Dermis microvascular lymphatic vessel endothelial cell (primary cell): ENCODE results near the gene HPCAL1. TPM values are rescaled to one million over a fixed set of nuclear protein-coding genes. Genes with fewer than 3 reads are reported as not detected.

Source experiments
- DNase-seq, 2 donors: peaks; one replicate each; pipeline versions ENCODE4 v3.0.0 to v3.0.0-alpha.2; 2010; ENCODE audit warnings: low read depth in 2 of 2
- total RNA-seq: library from RNA; depleted of rRNA; stranded (reverse); fragments of >200 nt; gene quantifications from 2 replicates; pipeline ENCODE4 v1.2.1, GENCODE V29; 2014

Gene HPCAL1
- total RNA-seq, 1 donor from 2014 or later: 34.3 TPM

GRCh38 chr2:10269291-10269690 lies 33.4 kb upstream of the HPCAL1 start:
- DNase-seq: no peak

GRCh38 chr2:10269711-10270610 lies 32.7 kb upstream of the HPCAL1 start:
- no peak for DNase-seq

GRCh38 chr2:10271509-10271908 lies 31.2 kb upstream of the HPCAL1 start:
- DNase-seq: no peak

GRCh38 chr2:10271946-10272345 lies 30.8 kb upstream of the HPCAL1 start:
- peak; percentile 20 to 93 for DNase-seq

- no peak for DNase-seq
Measured at GRCh38 chr2:10272464-10272863, 30.2 kb upstream of the HPCAL1 start.

- DNase-seq: no peak
Measured at GRCh38 chr2:10273215-10274175, 29.2 kb upstream of the HPCAL1 start.

GRCh38 chr2:10274376-10274775 lies 28.3 kb upstream of the HPCAL1 start:
- DNase-seq: no peak

GRCh38 chr2:10274983-10275802 lies 27.5 kb upstream of the HPCAL1 start:
- DNase-seq: no peak

- DNase-seq: no peak
Measured at GRCh38 chr2:10276481-10277292, 26.0 kb upstream of the HPCAL1 start.

- no peak for DNase-seq
Measured at GRCh38 chr2:10277293-10278028, 25.2 kb upstream of the HPCAL1 start.

GRCh38 chr2:10278029-10278762 lies 24.5 kb upstream of the HPCAL1 start:
- DNase-seq: peak in 1 of 2 donors; percentile 56

GRCh38 chr2:10278763-10279471 lies 23.8 kb upstream of the HPCAL1 start:
- DNase-seq: no peak

GRCh38 chr2:10279472-10279870 lies 23.2 kb upstream of the HPCAL1 start:
- no peak for DNase-seq

- no peak for DNase-seq
Measured at GRCh38 chr2:10279946-10280463, 22.7 kb upstream of the HPCAL1 start.

GRCh38 chr2:10281891-10282290 lies 20.8 kb upstream of the HPCAL1 start:
- no peak for DNase-seq

GRCh38 chr2:10282611-10283105 lies 20.0 kb upstream of the HPCAL1 start:
- DNase-seq: no peak

GRCh38 chr2:10283106-10284062 lies 19.3 kb upstream of the HPCAL1 start:
- peak in 1 of 2 donors; percentile 66 for DNase-seq
